ENCODE measurements around the gene NAV2.

The NAV2 gene

DNA sequence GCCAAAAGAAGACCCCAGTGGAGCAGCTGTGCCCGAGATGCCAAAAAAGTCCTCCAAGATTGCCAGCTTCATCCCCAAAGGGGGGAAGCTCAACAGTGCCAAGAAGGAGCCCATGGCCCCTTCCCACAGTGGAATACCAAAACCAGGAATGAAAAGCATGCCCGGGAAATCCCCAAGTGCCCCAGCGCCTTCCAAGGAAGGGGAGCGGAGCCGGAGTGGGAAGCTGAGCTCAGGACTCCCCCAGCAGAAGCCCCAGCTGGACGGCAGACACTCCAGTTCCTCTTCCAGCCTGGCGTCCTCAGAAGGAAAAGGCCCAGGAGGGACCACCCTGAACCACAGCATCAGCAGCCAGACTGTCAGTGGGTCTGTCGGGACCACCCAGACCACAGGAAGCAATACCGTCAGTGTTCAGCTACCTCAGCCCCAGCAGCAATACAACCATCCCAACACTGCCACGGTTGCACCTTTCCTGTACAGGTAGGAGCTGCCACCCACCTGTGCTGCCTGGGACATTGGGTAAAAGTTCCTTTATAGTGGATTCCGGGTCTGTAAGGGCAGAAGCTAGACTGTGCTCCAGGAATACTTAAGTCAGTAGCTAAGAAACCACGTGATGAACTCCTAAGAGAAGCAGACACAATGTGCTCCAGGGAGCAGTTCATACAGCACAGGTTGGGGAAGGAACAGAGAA lies 221.3 kb downstream of the NAV2 start:
- no peak for DNase-seq

GRCh38 chr11:19934828-19935259 lies 222.2 kb downstream of the NAV2 start:
- DNase-seq = no peak

DNA sequence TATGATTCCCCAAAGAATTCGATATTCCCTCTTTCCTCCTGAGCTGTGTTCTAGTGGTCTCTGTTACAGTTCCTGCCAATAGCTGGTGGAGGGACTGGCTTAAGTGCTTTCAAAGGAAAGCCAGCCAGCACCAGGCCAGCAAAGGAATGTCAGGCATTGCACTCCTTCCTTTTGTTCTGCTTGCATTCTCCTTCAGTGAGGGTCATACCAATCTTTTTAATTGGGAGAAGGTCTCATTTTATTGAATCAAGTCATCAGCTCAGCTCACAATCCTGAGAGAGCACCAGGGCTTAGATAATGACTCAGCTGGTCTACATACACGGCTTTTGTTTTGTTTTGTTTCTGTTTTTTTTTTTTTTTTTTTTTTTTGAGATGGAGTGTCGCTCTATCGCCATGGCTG lies 222.9 kb downstream of the NAV2 start:
- DNase-seq = no peak

DNA sequence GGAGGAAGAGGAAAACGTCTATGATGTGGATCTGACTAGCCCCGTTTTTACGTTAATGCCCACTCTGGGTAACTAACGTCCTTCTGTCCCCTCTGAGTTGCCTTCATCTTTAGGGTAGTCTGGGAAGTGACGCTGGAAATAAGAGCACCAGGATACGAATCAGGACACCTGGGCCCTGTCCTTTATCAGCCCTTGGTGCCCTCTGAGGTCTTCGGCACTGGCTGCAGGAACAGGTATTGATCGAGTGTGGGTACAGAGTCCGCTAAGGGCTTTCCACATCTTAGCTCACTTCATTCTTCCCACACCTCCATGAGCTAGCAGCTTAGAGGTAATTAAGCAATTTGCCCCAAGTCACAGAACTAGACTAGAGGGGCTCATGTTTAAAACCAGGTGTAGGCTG lies 223.8 kb downstream of the NAV2 start:
- DNase-seq = no peak

DNA sequence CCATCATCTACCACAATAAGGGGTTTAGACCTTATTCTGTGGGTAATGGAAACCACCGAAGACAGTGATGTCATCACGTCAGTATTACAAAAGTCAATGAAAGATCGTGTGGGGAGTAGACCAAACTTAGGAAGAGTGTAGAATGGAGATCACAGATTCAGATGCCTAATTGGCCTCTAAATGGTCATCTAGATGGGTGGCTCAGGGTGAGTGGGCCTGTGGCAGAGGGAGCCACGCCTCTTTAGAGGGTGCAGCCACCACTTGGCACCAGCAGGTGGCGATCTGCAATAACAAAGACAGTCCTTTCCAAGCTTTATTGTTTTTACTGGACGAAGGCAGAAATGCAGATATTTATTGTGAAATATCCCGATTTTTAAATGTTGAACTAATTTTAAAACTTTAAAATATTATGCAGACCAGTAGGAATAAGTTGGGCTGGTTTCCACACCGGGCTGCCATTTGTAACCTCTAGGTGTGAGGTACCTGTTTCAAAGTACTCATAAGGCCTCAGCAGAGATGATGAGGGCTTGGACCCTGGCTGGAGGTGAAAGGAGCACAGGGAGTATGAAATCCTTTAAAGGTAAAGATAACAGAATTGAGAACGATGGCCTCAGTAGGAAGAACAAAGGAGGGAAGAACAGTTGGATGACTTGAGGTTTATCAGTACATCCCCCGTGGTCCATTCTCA lies 225.7 kb downstream of the NAV2 start:
- DNase-seq = no peak

GRCh38 chr11:19938866-19939265 lies 226.2 kb downstream of the NAV2 start:
- no peak for DNase-seq

DNA sequence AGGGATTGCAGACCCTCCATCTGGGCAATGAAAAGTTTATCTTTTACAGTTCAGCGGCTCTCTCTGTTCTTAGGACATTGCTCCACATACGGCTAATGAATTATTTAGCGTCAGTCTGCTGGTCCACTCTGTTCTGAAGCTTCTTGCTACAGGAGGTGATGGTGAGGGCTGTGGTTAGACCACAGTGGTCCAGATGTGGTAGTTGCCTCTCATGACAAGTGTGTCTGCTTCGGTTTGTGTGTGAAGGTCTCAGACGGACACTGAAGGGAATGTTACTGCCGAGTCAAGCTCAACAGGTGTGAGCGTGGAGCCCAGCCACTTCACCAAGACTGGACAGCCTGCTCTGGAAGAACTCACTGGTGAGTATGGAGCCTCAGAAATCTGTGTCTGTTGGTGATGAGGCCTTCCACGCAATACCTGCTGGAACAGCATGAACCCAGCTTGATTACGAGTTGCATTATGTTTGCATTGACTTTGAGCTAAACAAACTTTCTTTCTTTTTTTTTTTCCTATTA lies 226.8 kb downstream of the NAV2 start:
- DNase-seq = no peak

- DNase-seq = no peak
Measured at GRCh38 chr11:19940831-19941230, 228.2 kb downstream of the NAV2 start.

- DNase-seq = no peak
Measured at GRCh38 chr11:19946681-19947080, 234.0 kb downstream of the NAV2 start.

DNA sequence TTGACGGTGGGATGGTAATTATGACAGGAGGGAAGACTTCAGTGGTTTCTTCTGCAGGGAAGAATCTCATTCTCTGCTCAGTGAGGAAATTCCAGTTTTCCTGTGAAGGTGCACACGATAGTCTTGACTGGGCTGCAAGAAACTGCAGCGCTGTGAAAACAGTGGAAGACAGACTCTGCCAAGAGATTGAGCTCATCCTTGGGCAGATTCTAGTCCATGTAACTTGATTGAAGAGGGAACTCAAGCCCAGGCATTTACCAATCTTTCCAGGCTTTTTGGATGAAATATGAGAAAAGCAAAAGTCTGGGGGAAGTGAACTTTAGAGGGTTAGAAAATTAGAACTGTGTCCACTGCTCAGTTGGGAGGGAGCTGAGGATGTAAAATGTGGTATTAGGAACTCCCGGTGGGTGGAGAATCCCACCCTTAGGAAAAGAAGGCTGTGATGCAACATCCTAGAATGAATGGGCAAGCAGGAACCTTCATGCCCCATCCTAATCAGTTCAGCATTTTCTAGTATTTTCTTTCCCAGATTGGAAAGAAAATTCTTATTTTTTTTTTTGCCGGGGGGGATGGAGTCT lies 235.0 kb downstream of the NAV2 start:
- no peak for DNase-seq

DNA sequence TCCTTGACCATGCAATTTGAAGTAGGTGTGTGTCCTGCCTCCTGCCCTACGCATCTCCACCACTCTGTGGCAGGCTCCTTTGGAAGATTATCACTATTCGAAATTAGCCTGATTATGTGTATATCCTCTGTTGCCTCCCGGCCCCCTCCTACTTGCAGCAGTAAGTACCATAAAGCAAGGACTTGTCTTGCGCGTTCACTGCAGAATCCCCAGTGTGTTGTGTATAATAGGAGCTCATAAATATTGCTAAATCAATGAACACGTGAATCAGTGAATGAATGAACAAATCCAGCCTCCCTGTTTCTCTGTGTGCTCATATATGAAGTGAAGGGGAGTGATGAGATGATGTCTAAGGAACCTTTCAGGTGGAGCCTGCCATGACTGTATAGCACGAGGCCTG lies 237.0 kb downstream of the NAV2 start:
- no peak for DNase-seq

- no peak for DNase-seq
Measured at GRCh38 chr11:19951558-19952115, 239.0 kb downstream of the NAV2 start.

DNA sequence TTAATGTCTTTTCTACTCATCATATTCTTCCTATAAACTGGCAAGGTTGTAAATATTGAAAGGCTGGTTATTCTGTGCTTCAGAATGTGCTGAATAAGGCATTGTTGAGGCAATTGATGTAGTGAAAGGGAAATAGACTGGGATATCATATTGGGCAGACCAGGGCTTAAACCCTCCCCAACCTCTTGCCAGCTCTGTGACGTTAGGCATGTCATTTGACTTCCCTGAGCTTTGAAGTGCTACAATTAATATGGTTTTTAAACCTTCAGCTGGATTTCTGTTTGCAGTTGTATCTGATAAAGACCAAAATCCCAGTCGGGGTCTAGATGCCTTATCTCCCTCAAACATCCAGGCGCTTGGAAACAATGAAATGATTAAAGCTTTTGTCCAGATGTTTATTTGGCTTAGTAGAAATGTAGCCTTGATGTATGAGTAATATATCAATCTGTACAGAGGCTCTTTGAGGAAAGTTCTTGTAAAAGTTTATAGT lies 239.5 kb downstream of the NAV2 start:
- DNase-seq = no peak

GRCh38 chr11:19952911-19953310 lies 240.3 kb downstream of the NAV2 start:
- DNase-seq = no peak

DNA sequence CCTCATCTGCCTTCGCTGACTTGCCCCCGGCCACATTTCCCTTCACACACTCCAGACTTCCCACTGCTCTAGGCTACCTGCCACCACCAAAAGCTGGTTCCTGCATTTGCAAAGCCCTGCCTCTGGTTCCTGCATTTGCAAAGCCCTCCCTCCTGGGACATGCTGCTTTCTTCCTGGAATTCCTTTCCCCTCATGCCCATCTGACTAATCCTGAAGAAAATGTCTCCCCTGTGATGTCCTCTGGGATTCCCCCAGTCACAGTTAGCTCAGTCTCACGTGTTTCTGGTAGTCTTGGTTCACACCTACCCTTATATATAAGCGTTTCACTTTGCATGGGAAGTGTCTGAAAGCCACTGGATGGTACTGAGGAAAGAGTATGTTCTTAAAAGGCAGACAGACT lies 240.7 kb downstream of the NAV2 start:
- no peak for DNase-seq

DNA sequence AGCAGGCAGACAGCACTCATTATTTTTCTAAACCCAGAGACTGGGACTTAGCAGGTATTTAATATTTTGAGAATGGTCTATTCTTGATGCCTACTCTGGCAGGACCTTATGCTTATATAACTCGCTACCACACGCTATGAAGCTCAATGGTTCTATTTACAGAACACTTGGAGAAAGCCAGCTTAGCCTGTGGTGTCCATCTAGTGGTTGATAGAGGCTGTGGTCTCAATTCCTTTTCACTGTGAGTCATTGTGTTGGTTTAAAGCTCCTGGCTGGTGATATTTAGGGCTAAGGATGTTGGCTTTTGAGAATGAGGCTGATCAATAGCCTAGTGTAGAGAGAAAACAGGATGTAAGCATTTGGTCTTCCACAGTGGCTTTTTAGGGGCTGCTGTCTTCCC lies 241.3 kb downstream of the NAV2 start:
- DNase-seq = no peak

- DNase-seq = no peak
Measured at GRCh38 chr11:19954899-19955298, 242.3 kb downstream of the NAV2 start.

DNA sequence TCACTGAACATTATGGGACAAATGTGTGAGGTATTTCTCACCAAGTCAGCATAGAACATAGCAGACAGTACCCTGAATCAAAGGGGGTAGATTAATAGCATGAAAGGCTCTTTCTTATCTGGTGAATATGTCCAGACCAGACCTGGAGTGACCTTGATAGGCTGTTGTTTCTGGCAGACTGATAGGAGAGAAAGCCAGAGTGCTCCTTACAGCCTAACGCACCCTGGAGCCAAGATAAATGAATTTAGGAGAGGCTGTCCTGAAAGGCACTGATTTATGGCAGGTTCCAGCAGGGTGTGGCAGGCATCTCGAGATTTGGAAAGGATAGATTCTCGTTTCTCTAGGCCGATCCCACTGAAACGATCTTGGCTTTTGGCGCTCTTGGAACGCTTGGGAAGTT lies 243.0 kb downstream of the NAV2 start:
- no peak for DNase-seq

GRCh38 chr11:19956228-19956627 lies 243.6 kb downstream of the NAV2 start:
- no peak for DNase-seq

- DNase-seq = no peak
Measured at GRCh38 chr11:19957294-19957943, 244.8 kb downstream of the NAV2 start.

- no peak for DNase-seq
Measured at GRCh38 chr11:19958204-19958603, 245.6 kb downstream of the NAV2 start.

DNA sequence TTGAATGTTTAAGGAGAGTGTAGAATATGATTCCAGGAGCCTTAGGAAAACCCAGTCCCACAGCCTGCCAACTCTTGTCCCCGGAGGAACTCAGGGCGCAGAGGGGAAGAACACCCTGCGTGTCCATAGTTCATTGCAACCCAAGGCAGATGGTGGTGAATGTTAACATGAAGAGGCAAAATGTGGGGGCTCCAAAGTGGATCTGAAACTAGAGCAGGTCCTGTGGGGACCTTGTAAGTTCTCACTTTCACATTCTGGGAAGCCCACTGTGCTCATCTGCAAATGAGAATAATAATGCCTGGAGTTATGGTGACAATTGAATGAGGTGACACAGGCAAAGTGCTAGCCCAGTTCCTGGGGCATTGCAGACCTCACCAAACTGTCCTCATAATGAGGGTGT lies 246.6 kb downstream of the NAV2 start:
- DNase-seq = no peak

DNA sequence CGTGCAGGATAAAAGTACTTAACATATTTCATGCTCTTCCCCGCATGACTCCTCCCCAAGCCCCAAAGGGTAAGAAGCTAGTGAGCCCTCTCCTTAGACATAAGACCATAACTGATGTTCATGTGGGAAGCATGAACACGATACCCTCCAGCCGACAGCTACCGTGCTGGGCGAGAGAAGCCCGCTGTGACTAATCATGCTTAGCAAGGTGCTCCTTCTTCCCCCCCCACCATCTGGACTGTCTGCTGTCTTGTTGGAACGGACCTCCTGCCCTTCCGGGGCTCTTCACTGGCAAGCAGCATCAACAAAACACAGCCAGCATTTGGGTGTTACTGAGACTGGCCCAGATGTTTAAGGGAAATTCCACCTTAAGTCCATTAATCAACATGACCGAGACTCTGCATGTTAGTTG lies 247.0 kb downstream of the NAV2 start:
- DNase-seq = no peak
